Astrocyte of the cerebellum (primary cell): Measurements from ENCODE around the gene CTNND1.

Source experiments
- DNase-seq: peaks from one replicate; pipeline ENCODE4 v3.0.0-alpha.2; 2011; ENCODE audit warnings: low read depth
- H3K4me3 ChIP-seq: 2 replicates; pipeline ENCODE4 v1.5.1; 2011; ENCODE audit warnings: mild to moderate bottlenecking, low read depth, low read length, moderate library complexity
- CTCF ChIP-seq: IDR thresholded peaks from 2 replicates; pipeline ENCODE4 v1.5.1; 2012; ENCODE audit warnings: low read length, low read depth, moderate library complexity, mild to moderate bottlenecking; ENCODE audit errors: missing control alignments
- in situ Hi-C: cut with HindIII; loops from 2 replicates; pipeline ENCODE4 v1.10.0; 2017; ENCODE audit warnings: low sequenced_read_pairs

Gene CTNND1

GRCh38 chr11:57745206-57745605, 16.4 kb upstream of the CTNND1 start:
- no peak overlapping the region for H3K4me3 ChIP-seq
- TF ChIP-seq CTCF = no peak
- in situ Hi-C loops = no loop called here
- no peak for DNase-seq

DNA sequence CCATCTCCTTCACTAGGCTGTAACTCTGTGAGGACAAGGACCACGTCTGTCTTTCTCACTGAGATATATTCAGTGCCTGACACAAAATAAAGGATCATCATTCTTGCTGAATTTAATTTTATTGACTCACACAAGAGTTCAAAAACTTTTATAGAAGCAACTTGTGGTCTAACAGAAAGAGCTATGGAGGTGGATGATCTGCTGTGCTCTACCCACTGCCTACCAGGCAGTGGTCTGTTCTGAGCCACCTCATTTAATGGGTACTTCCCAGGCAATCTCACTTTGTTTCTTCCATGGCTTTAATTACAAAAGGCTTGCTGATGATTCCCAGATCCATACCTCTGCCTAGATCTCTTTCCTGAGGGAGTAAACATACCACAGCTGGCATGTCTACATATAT, 14.7 kb upstream of the CTNND1 start:
- H3K4me3 ChIP-seq = no peak overlapping the region
- no peak for DNase-seq
- TF ChIP-seq CTCF = no peak
- in situ Hi-C loops = no loop called here

DNA sequence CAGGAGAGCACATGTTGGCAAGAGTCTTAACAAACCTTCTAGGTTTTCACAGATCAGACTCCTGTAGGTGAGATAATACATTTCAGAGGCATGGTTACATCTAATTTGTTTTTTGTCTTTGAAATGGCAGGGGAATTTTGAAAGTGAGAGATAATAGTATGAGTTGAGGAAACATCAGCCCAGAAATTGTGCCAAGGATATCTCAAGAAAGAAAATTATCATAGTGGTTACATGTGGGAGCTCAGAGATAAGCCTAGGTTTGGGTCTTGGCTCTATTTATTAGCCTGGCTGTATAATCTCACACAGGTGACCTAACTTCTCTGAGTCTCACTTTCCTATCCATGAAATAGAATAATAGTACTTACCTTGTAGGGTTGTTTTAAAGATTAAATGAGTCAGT, 10.4 kb upstream of the CTNND1 start:
- no peak overlapping the region for H3K4me3 ChIP-seq
- TF ChIP-seq CTCF = no peak
- in situ Hi-C loops = no loop called here
- DNase-seq = no peak

- peak; percentile 58 for TF ChIP-seq CTCF
- in situ Hi-C loops = no loop called here
- H3K4me3 ChIP-seq = no peak within 1 kb of the TSS
- DNase-seq = peak; percentile 33
These were observed 9.8 kb upstream of the CTNND1 start, which contains the start of gene BTBD18 for GRCh38 chr11:57751676-57752253. Gene BTBD18 (minus strand): TSS chr11:57751819. CDS start chr11:57751188, 631 bp downstream.

DNA sequence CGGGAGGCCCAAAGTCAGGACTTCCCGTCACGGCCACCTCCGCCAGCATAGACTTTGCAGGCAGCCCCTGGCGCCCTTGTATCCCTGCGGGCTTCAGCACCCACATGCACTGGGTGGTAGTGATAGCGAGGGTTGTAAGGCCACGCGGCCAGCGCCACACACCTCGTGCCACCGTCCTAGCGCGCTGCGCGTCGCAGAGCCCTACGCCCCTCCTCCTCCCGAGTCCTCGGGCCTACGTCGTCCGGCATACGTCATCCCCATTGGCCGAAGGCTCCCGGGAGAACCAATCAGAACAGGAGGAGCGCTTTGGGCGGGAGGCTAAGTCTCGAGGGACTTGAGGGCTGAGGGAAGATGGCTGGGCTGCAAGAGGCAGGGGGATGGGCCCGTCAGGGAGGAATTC, 8.6 kb upstream of the CTNND1 start:
- TF ChIP-seq CTCF = no peak
- in situ Hi-C loops = no loop called here
- H3K4me3 ChIP-seq = no peak overlapping the region
- DNase-seq = no peak

DNA sequence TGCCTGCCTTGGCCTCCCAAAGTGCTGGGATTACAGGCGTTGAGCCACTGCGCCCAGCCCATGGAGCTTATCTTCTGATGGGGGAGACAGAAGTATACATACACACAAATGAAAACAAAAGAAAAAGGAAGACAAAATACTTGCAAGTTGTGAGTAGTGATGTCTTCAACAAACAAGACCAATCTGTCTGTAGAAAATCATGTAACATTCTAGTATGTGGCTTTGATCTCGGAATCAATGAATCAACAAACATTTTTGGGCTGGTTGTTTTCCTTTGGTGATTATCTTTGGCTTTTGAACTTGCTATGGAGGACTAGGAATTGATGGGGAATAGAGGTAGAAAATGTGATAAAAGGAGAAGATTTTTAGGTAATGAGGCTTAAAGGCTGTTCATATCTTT, 3.4 kb upstream of the CTNND1 start:
- no peak overlapping the region for H3K4me3 ChIP-seq
- TF ChIP-seq CTCF = no peak
- DNase-seq = no peak
- in situ Hi-C loops = no loop called here
